Measurements from ENCODE around the gene ATAD3B.
A peak's percentile ranks its signal among the peaks of the same experiment; 100 is the strongest.
"Not testable (repeated sequence)": the region's sequence is repeated elsewhere in the genome, so short reads cannot be mapped to it uniquely, and the experiment has no call there.

Gene ATAD3B

GRCh38 chr1:1468196-1468985 is 3.2 kb upstream of the ATAD3B start:
- POLR2A ChIA-PET; H3K9me3 ChIP-seq (ENCODE audit: control extremely low read depth in 1 of 5, control insufficient read depth in 4 of 5, insufficient read depth in 2 of 5, low read depth in 1 of 5, low read length in 4 of 5); H3K27me3 ChIP-seq (replicated peaks in 2 of 5; ENCODE audit: control insufficient read depth in 4 of 5, insufficient read depth in 5 of 5, low read length in 4 of 5); H3K27ac ChIP-seq (ENCODE audit: insufficient read depth in 1 of 2, low read depth in 1 of 2, low read length in 2 of 2, poor library complexity in 1 of 2, severe bottlenecking in 2 of 2); CTCF ChIA-PET; H3K4me3 ChIP-seq (ENCODE audit: control insufficient read depth in 1 of 7, extremely low read depth in 1 of 7, insufficient read depth in 4 of 7, low read depth in 2 of 7, low read length in 6 of 7); H3K36me3 ChIP-seq (ENCODE audit: control insufficient read depth in 4 of 4, insufficient read depth in 4 of 4, low read length in 3 of 4): not testable (repeated sequence)
- H3K4me1 ChIP-seq (ENCODE audit: control extremely low read depth in 1 of 4, control insufficient read depth in 4 of 4, insufficient read depth in 4 of 4, low read length in 3 of 4), result peaks cover 7 to 19% (median 14%) of the 10 kb centered on the region in 4 experiments
- WGBS (ENCODE audit: insufficient coverage), result 91% methylated on average over 7 of the region's 44 CpGs
- peak in 2 of 3 donors; percentile 17 to 30 for DNase-seq

GRCh38 chr1:1470626-1471388 is 758 bp upstream of the ATAD3B start:
- no peaks in the 10 kb centered on the region for H3K27me3 ChIP-seq (replicated peaks in 2 of 5; ENCODE audit: control insufficient read depth in 4 of 5, insufficient read depth in 5 of 5, low read length in 4 of 5)
- peak overlapping the region; percentile 66 to 84 for H3K27ac ChIP-seq (ENCODE audit: insufficient read depth in 1 of 2, low read depth in 1 of 2, low read length in 2 of 2, poor library complexity in 1 of 2, severe bottlenecking in 2 of 2)
- peaks cover 0 to 2% (median 0%) of the 10 kb centered on the region in 4 experiments for H3K36me3 ChIP-seq (ENCODE audit: control insufficient read depth in 4 of 4, insufficient read depth in 4 of 4, low read length in 3 of 4)
- CTCF ChIA-PET, result no interaction called here
- no peaks in the 10 kb centered on the region for H3K9me3 ChIP-seq (ENCODE audit: control extremely low read depth in 1 of 5, control insufficient read depth in 4 of 5, insufficient read depth in 2 of 5, low read depth in 1 of 5, low read length in 4 of 5)
- DNase-seq, result peak in 2 of 3 donors; percentile 37 to 54
- H3K4me3 ChIP-seq (ENCODE audit: control insufficient read depth in 1 of 7, extremely low read depth in 1 of 7, insufficient read depth in 4 of 7, low read depth in 2 of 7, low read length in 6 of 7), result peak overlapping the region; percentile 50 to 92 (median 85)
- POLR2A ChIA-PET, result no interaction called here
- WGBS (ENCODE audit: insufficient coverage), result 33% methylated on average over 9 of the region's 16 CpGs
- peaks cover 7 to 23% (median 14%) of the 10 kb centered on the region in 4 experiments for H3K4me1 ChIP-seq (ENCODE audit: control extremely low read depth in 1 of 4, control insufficient read depth in 4 of 4, insufficient read depth in 4 of 4, low read length in 3 of 4)

- DNase-seq; POLR2A ChIA-PET; H3K9me3 ChIP-seq (ENCODE audit: control extremely low read depth in 1 of 5, control insufficient read depth in 4 of 5, insufficient read depth in 2 of 5, low read depth in 1 of 5, low read length in 4 of 5); H3K36me3 ChIP-seq (ENCODE audit: control insufficient read depth in 4 of 4, insufficient read depth in 4 of 4, low read length in 3 of 4); CTCF ChIA-PET; H3K27me3 ChIP-seq (replicated peaks in 2 of 5; ENCODE audit: control insufficient read depth in 4 of 5, insufficient read depth in 5 of 5, low read length in 4 of 5): not testable (repeated sequence)
- 16% methylated on average over 14 of the region's 65 CpGs for WGBS (ENCODE audit: insufficient coverage)
- Histone ChIP-seq H3K4me1 (ENCODE audit: control extremely low read depth in 1 of 4, control insufficient read depth in 4 of 4, insufficient read depth in 4 of 4, low read length in 3 of 4) (peaks cover 7 to 23% (median 14%) of the 10 kb centered on the region in 4 experiments), H3K27ac (ENCODE audit: insufficient read depth in 1 of 2, low read depth in 1 of 2, low read length in 2 of 2, poor library complexity in 1 of 2, severe bottlenecking in 2 of 2) (peak overlapping the region in 1 of 2 experiments; percentile 56), H3K4me3 (ENCODE audit: control insufficient read depth in 1 of 7, extremely low read depth in 1 of 7, insufficient read depth in 4 of 7, low read depth in 2 of 7, low read length in 6 of 7) (peak overlapping the region; percentile 30 to 92 (median 79))
These were observed 700 bp downstream of the ATAD3B start for GRCh38 chr1:1472053-1472876.

- POLR2A ChIA-PET, result interaction anchor here (0.7 kb wide), 1 partner anchor 13 kb away, joined by 3 read pairs; no protein-coding TSS in a partner anchor
- DNase-seq, result peak in 2 of 3 donors; percentile 39 to 78
- Histone ChIP-seq H3K4me1 (ENCODE audit: control extremely low read depth in 1 of 4, control insufficient read depth in 4 of 4, insufficient read depth in 4 of 4, low read length in 3 of 4) (peaks cover 3 to 15% (median 7%) of the 10 kb centered on the region in 4 experiments), H3K36me3 (ENCODE audit: control insufficient read depth in 4 of 4, insufficient read depth in 4 of 4, low read length in 3 of 4) (peaks cover 4 to 30% (median 23%) of the 10 kb centered on the region in 4 experiments)
- H3K9me3 ChIP-seq (ENCODE audit: control extremely low read depth in 1 of 5, control insufficient read depth in 4 of 5, insufficient read depth in 2 of 5, low read depth in 1 of 5, low read length in 4 of 5); H3K4me3 ChIP-seq (ENCODE audit: control insufficient read depth in 1 of 7, extremely low read depth in 1 of 7, insufficient read depth in 4 of 7, low read depth in 2 of 7, low read length in 6 of 7); H3K27me3 ChIP-seq (replicated peaks in 2 of 5; ENCODE audit: control insufficient read depth in 4 of 5, insufficient read depth in 5 of 5, low read length in 4 of 5); CTCF ChIA-PET; H3K27ac ChIP-seq (ENCODE audit: insufficient read depth in 1 of 2, low read depth in 1 of 2, low read length in 2 of 2, poor library complexity in 1 of 2, severe bottlenecking in 2 of 2): not testable (repeated sequence)
- WGBS (ENCODE audit: insufficient coverage), result 34% methylated on average over 8 of the region's 17 CpGs
These were observed 4.4 kb downstream of the ATAD3B start for GRCh38 chr1:1476011-1476410.

- Histone ChIP-seq H3K9me3 (ENCODE audit: control extremely low read depth in 1 of 5, control insufficient read depth in 4 of 5, insufficient read depth in 2 of 5, low read depth in 1 of 5, low read length in 4 of 5) (no peaks in the 10 kb centered on the region), H3K27me3 (replicated peaks in 2 of 5; ENCODE audit: control insufficient read depth in 4 of 5, insufficient read depth in 5 of 5, low read length in 4 of 5) (no peaks in the 10 kb centered on the region), H3K27ac (ENCODE audit: insufficient read depth in 1 of 2, low read depth in 1 of 2, low read length in 2 of 2, poor library complexity in 1 of 2, severe bottlenecking in 2 of 2) (no peak overlapping the region), H3K36me3 (ENCODE audit: control insufficient read depth in 4 of 4, insufficient read depth in 4 of 4, low read length in 3 of 4) (peaks cover 4 to 34% (median 24%) of the 10 kb centered on the region in 4 experiments), H3K4me1 (ENCODE audit: control extremely low read depth in 1 of 4, control insufficient read depth in 4 of 4, insufficient read depth in 4 of 4, low read length in 3 of 4) (peaks cover 3 to 14% (median 5%) of the 10 kb centered on the region in 4 experiments), H3K4me3 (ENCODE audit: control insufficient read depth in 1 of 7, extremely low read depth in 1 of 7, insufficient read depth in 4 of 7, low read depth in 2 of 7, low read length in 6 of 7) (no peak overlapping the region)
- CTCF ChIA-PET, result interaction anchor here (0.8 to 1.5 kb wide), 2 partner anchors 36 to 105 kb away, joined by 3 to 5 read pairs; no protein-coding TSS in a partner anchor
- DNase-seq, result no peak
- 100% methylated on average over 12 of the region's 22 CpGs for WGBS (ENCODE audit: insufficient coverage)
- POLR2A ChIA-PET, result no interaction called here
These were observed 5.6 kb downstream of the ATAD3B start for GRCh38 chr1:1477206-1477605.

GRCh38 chr1:1479547-1480487 is 8.3 kb downstream of the ATAD3B start:
- Histone ChIP-seq H3K4me3 (ENCODE audit: control insufficient read depth in 1 of 7, extremely low read depth in 1 of 7, insufficient read depth in 4 of 7, low read depth in 2 of 7, low read length in 6 of 7) (no peak overlapping the region), H3K36me3 (ENCODE audit: control insufficient read depth in 4 of 4, insufficient read depth in 4 of 4, low read length in 3 of 4) (peaks cover 8 to 52% (median 41%) of the 10 kb centered on the region in 4 experiments), H3K9me3 (ENCODE audit: control extremely low read depth in 1 of 5, control insufficient read depth in 4 of 5, insufficient read depth in 2 of 5, low read depth in 1 of 5, low read length in 4 of 5) (no peaks in the 10 kb centered on the region), H3K4me1 (ENCODE audit: control extremely low read depth in 1 of 4, control insufficient read depth in 4 of 4, insufficient read depth in 4 of 4, low read length in 3 of 4) (no peaks in the 10 kb centered on the region), H3K27ac (ENCODE audit: insufficient read depth in 1 of 2, low read depth in 1 of 2, low read length in 2 of 2, poor library complexity in 1 of 2, severe bottlenecking in 2 of 2) (no peak overlapping the region), H3K27me3 (replicated peaks in 2 of 5; ENCODE audit: control insufficient read depth in 4 of 5, insufficient read depth in 5 of 5, low read length in 4 of 5) (no peaks in the 10 kb centered on the region)
- no peak for DNase-seq
- POLR2A ChIA-PET, result no interaction called here
- WGBS (ENCODE audit: insufficient coverage), result 99% methylated on average over 21 of the region's 42 CpGs
- CTCF ChIA-PET, result no interaction called here
